Endothelial cell of umbilical vein (primary cell): ENCODE results near the gene NLGN1.

Experiments
- EZH2 ChIP-seq: IDR thresholded peaks from 2 replicates; pipeline ENCODE4 v1.6.1; 2012; ENCODE audit warnings: borderline replicate concordance, low read depth, mild to moderate bottlenecking, moderate library complexity, low read length, inconsistent platforms; ENCODE audit not compliant: severe bottlenecking
- MYC ChIP-seq: IDR thresholded peaks from one replicate; pipeline ENCODE4 v1.6.1; 2011; ENCODE audit warnings: mild to moderate bottlenecking, low read depth, low read length
- POLR2A ChIP-seq: IDR thresholded peaks from 2 replicates; pipeline ENCODE4 v1.6.1; 2012; ENCODE audit warnings: low read depth, mild to moderate bottlenecking, control low read depth, low read length
- TF ChIP-seq, protein P1 (sequence below), 2 donors: IDR thresholded peaks; 1 replicate in 1 of 2; 2 replicates in 1 of 2; pipeline ENCODE4 v1.5.1; 2011; ENCODE audit warnings: low read length in 2 of 2, mild to moderate bottlenecking in 2 of 2, moderate library complexity in 2 of 2, control low read depth in 1 of 2, inconsistent platforms in 1 of 2, low read depth in 1 of 2; ENCODE audit not compliant: insufficient read depth in 1 of 2; ENCODE audit errors: extremely low read depth in 1 of 2
- TF ChIP-seq, protein P2 (sequence below): IDR thresholded peaks from 2 replicates; pipeline ENCODE4 v1.6.1; 2011; ENCODE audit not compliant: insufficient read depth, insufficient read length

DNA sequence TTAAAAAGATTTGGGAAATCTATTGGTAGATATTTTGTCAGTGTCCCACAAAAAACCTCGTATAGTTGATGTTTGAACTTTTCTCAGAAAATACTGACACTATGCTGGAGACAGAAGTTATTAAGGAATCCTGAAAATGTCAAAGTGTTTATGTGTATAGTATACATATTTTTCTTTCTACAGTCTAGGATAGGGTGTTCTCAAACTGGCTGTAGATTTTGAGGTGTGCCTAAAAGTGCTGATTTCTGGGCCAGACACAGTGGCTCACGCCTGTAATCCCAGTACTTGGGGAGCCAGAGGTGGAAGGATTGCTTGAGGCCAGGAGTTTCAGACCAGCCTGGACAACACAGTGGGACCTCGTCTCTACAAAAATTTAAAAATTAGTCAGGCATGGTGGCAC, 322.0 kb downstream of the NLGN1 start:
- TF ChIP-seq, protein P1, sequence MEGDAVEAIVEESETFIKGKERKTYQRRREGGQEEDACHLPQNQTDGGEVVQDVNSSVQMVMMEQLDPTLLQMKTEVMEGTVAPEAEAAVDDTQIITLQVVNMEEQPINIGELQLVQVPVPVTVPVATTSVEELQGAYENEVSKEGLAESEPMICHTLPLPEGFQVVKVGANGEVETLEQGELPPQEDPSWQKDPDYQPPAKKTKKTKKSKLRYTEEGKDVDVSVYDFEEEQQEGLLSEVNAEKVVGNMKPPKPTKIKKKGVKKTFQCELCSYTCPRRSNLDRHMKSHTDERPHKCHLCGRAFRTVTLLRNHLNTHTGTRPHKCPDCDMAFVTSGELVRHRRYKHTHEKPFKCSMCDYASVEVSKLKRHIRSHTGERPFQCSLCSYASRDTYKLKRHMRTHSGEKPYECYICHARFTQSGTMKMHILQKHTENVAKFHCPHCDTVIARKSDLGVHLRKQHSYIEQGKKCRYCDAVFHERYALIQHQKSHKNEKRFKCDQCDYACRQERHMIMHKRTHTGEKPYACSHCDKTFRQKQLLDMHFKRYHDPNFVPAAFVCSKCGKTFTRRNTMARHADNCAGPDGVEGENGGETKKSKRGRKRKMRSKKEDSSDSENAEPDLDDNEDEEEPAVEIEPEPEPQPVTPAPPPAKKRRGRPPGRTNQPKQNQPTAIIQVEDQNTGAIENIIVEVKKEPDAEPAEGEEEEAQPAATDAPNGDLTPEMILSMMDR (IDR thresholded peaks at IDR 0.05; ENCODE audit: extremely low read depth in 1 of 2, insufficient read depth in 1 of 2, low read depth in 1 of 2, low read length in 2 of 2), result no peak
- TF ChIP-seq POLR2A (no peak), EZH2 (no peak), MYC (no peak)
- TF ChIP-seq, protein P2, sequence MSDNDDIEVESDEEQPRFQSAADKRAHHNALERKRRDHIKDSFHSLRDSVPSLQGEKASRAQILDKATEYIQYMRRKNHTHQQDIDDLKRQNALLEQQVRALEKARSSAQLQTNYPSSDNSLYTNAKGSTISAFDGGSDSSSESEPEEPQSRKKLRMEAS, result no peak
